Transverse colon (tissue), 3 donors: Measurements from ENCODE around the gene TMEM37.

ENCODE experiments used
- CTCF ChIP-seq, 5 experiments: fragments of 200-600 bp in 3 of 5; fragments of 450-650 bp in 2 of 5; sonication (generic) in 3 of 5; IDR thresholded peaks; 1 replicate in 2 of 5; 2 replicates in 3 of 5; pipeline ENCODE4 v1.5.1; 2016 to 2017; ENCODE audit warnings: antibody characterized with exemption in 5 of 5, inconsistent platforms in 3 of 5, mild to moderate bottlenecking in 2 of 5, moderate library complexity in 1 of 5
- EP300 ChIP-seq: sonication (generic); formaldehyde crosslinking; IDR thresholded peaks from one replicate; pipeline ENCODE4 v1.6.1; 2017; ENCODE audit warnings: antibody characterized with exemption, low read depth
- POLR2A ChIP-seq: fragments of 450-650 bp; IDR thresholded peaks from one replicate; pipeline ENCODE4 v1.6.1; 2016; ENCODE audit warnings: antibody characterized with exemption, mild to moderate bottlenecking, moderate library complexity

GRCh38 chr2:119422360-119423107, 9.1 kb upstream of the TMEM37 start:
- TF ChIP-seq CTCF (IDR thresholded peaks at IDR 0.05) (no peak), POLR2A (no peak), EP300 (no peak)
